GM12878 (cell line): ENCODE results near the gene HIGD1C.

Experiments used
- EP300 ChIP-seq, 2 experiments: fragments of 150-350 bp in 1 of 2; IDR thresholded peaks; 2 replicates each; pipeline ENCODE4 v1.6.1; 2011 to 2012; ENCODE audit warnings: low read depth in 2 of 2, low read length in 2 of 2, borderline replicate concordance in 1 of 2, improper control_type of control experiment in 1 of 2, inconsistent platforms in 1 of 2; ENCODE audit not compliant: control insufficient read depth in 1 of 2
- RAD51 ChIP-seq: fragments of 450-650 bp; IDR thresholded peaks from 2 replicates; pipeline ENCODE4 v1.6.1; 2016; ENCODE audit warnings: moderate library complexity, mild to moderate bottlenecking, inconsistent platforms
- ZSCAN29 ChIP-seq: fragments of 450-650 bp; IDR thresholded peaks from 2 replicates; pipeline ENCODE4 v1.6.1; 2017; ENCODE audit warnings: mild to moderate bottlenecking, moderate library complexity
- TF ChIP-seq, protein P1 (sequence below): fragments of 150-350 bp; IDR thresholded peaks from 2 replicates; pipeline ENCODE4 v1.6.1; 2016; ENCODE audit warnings: low read depth, low read length

DNA sequence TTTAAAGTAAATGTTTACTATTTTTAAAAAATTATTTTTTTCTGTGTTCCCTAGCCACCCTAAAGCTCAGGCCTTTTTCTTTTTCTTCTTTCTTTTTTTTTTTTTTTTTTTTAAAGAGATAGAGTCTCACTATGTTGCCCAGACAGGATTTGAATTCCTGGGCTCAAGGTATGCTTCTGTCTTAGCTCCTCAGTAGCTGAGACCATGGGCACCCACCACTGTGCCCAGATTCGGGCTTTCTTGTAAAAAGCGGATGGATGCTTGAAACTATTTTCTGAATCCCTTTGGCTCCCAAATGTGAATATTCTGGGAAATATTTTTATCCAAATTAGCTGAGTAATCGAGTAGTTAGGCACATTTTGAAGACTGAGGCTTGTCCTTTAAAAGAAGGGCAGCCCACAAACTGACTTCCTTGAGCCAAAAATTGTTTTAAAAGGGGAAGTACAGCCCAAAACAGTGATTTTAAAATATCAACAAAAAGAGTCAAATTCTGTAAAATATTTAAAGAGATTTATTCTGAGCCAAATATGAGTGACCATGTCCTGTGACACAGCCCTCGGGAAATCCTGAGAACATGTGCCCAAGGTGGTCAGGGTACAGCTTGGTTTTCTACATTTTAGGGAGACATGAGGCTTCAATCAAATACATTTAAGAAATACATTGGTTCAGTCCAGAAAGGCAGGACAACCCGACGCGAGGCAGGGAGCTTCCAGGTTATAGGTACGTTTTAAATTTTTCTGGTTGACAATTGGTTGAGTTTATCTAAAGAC, 28.8 kb upstream of the HIGD1C start:
- TF ChIP-seq EP300 (IDR thresholded peaks at IDR 0.05; ENCODE audit: borderline replicate concordance in 1 of 2, control insufficient read depth in 1 of 2, low read depth in 2 of 2, low read length in 2 of 2) (no peak), RAD51 (no peak), ZSCAN29 (no peak)
- TF ChIP-seq, protein P1, sequence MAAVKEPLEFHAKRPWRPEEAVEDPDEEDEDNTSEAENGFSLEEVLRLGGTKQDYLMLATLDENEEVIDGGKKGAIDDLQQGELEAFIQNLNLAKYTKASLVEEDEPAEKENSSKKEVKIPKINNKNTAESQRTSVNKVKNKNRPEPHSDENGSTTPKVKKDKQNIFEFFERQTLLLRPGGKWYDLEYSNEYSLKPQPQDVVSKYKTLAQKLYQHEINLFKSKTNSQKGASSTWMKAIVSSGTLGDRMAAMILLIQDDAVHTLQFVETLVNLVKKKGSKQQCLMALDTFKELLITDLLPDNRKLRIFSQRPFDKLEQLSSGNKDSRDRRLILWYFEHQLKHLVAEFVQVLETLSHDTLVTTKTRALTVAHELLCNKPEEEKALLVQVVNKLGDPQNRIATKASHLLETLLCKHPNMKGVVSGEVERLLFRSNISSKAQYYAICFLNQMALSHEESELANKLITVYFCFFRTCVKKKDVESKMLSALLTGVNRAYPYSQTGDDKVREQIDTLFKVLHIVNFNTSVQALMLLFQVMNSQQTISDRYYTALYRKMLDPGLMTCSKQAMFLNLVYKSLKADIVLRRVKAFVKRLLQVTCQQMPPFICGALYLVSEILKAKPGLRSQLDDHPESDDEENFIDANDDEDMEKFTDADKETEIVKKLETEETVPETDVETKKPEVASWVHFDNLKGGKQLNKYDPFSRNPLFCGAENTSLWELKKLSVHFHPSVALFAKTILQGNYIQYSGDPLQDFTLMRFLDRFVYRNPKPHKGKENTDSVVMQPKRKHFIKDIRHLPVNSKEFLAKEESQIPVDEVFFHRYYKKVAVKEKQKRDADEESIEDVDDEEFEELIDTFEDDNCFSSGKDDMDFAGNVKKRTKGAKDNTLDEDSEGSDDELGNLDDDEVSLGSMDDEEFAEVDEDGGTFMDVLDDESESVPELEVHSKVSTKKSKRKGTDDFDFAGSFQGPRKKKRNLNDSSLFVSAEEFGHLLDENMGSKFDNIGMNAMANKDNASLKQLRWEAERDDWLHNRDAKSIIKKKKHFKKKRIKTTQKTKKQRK = no peak
